Suprapubic skin (tissue), 3 donors: ENCODE measurements around the gene COQ9.

Source experiments
- EP300 ChIP-seq: sonication (generic); formaldehyde crosslinking; IDR thresholded peaks from one replicate; pipeline ENCODE4 v1.6.1; 2017; ENCODE audit warnings: antibody characterized with exemption
- POLR2A ChIP-seq, 2 donors: fragments of 450-650 bp; IDR thresholded peaks; one replicate each; pipeline ENCODE4 v1.6.1; 2017; ENCODE audit warnings: antibody characterized with exemption in 2 of 2, mild to moderate bottlenecking in 2 of 2, moderate library complexity in 2 of 2
- TF ChIP-seq, protein P1 (sequence below), 2 donors: fragments of 200-600 bp in 1 of 2; fragments of 450-650 bp in 1 of 2; sonication (generic) in 1 of 2; IDR thresholded peaks; one replicate each; pipeline ENCODE4 v1.5.1; 2016 to 2019; ENCODE audit warnings: antibody characterized with exemption in 2 of 2, mild to moderate bottlenecking in 1 of 2, moderate library complexity in 1 of 2

GRCh38 chr16:57406881-57407280, 40.4 kb upstream of the COQ9 start:
- TF ChIP-seq, protein P1, sequence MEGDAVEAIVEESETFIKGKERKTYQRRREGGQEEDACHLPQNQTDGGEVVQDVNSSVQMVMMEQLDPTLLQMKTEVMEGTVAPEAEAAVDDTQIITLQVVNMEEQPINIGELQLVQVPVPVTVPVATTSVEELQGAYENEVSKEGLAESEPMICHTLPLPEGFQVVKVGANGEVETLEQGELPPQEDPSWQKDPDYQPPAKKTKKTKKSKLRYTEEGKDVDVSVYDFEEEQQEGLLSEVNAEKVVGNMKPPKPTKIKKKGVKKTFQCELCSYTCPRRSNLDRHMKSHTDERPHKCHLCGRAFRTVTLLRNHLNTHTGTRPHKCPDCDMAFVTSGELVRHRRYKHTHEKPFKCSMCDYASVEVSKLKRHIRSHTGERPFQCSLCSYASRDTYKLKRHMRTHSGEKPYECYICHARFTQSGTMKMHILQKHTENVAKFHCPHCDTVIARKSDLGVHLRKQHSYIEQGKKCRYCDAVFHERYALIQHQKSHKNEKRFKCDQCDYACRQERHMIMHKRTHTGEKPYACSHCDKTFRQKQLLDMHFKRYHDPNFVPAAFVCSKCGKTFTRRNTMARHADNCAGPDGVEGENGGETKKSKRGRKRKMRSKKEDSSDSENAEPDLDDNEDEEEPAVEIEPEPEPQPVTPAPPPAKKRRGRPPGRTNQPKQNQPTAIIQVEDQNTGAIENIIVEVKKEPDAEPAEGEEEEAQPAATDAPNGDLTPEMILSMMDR (IDR thresholded peaks at IDR 0.05) = no peak
- TF ChIP-seq POLR2A (IDR thresholded peaks at IDR 0.05) (no peak), EP300 (no peak)
